Duodenal mucosa (tissue), 2 donors: ENCODE results near the gene PDLIM7.

Experiments used
- H3K27ac ChIP-seq: one replicate; pipeline ENCODE4 v1.7.0; 2013; ENCODE audit warnings: low read depth, low read length
- H3K27me3 ChIP-seq, 2 donors: one replicate each; pipeline ENCODE4 v1.7.0; 2013; ENCODE audit warnings: low read length in 2 of 2, control low read depth in 1 of 2; ENCODE audit not compliant: insufficient read depth in 2 of 2, control insufficient read depth in 1 of 2
- H3K36me3 ChIP-seq, 2 donors: one replicate each; pipeline ENCODE4 v1.7.0; 2013; ENCODE audit warnings: low read length in 2 of 2, control low read depth in 1 of 2; ENCODE audit not compliant: insufficient read depth in 2 of 2, control insufficient read depth in 1 of 2
- H3K4me1 ChIP-seq, 2 donors: one replicate each; pipeline ENCODE4 v1.7.0; 2013; ENCODE audit warnings: low read length in 2 of 2, control low read depth in 1 of 2; ENCODE audit not compliant: insufficient read depth in 2 of 2, control insufficient read depth in 1 of 2
- H3K4me3 ChIP-seq, 2 donors: one replicate each; pipeline ENCODE4 v1.7.0; 2013; ENCODE audit warnings: low read length in 2 of 2, low read depth in 1 of 2
- H3K9ac ChIP-seq, 2 donors: one replicate each; pipeline ENCODE4 v1.7.0; 2013; ENCODE audit warnings: low read length in 2 of 2, low read depth in 1 of 2
- H3K9me3 ChIP-seq, 2 donors: one replicate each; pipeline ENCODE4 v1.7.0; 2013; ENCODE audit warnings: low read length in 2 of 2, control low read depth in 1 of 2; ENCODE audit not compliant: control insufficient read depth in 1 of 2

Gene PDLIM7

DNA sequence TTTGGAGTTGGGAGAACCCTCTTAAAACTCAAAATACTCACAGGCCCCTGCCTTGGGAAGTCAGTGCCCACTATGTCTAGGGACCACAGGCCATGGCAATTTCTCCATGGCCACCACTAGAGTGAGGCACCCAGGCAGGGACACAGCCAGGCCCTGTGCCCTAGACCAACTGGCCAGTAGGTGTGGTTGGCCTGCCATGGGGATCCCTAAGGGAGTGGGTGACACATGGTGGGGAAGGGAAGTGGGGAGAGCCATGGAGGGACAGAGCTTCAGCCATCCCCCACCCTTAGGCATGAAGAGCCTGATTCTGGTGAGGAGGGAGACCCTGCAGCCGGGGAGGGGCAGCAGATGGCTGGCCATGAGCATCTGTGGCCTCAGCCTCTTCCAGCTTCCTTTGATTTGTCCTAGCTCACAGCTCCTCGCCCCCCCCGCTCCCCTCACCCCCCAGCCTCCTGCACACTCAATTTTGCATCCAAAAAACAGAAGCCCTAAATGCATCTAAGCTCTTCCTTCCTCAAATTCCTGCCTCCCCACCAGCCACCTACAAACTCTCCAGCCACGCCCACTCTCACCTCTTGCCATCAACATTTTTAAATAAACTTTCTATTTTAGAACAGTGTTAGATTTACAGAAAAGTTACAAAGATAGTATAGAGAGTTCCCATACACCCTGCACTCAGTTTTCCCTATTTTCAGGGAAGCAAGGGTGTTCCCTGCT, 22.4 kb downstream of the PDLIM7 start:
- no peak overlapping the region for H3K9ac ChIP-seq
- no peaks in the 10 kb centered on the region for H3K9me3 ChIP-seq
- no peak overlapping the region for H3K27ac ChIP-seq
- no peaks in the 10 kb centered on the region for H3K36me3 ChIP-seq
- no peak overlapping the region for H3K4me3 ChIP-seq
- no peaks in the 10 kb centered on the region for H3K27me3 ChIP-seq
- H3K4me1 ChIP-seq, result peaks cover 29 to 30% of the 10 kb centered on the region in 2 donors

GRCh38 chr5:177474002-177474476, 23.4 kb downstream of the PDLIM7 start:
- Histone ChIP-seq H3K9ac (no peak overlapping the region), H3K27me3 (no peaks in the 10 kb centered on the region), H3K27ac (no peak overlapping the region), H3K4me3 (no peak overlapping the region), H3K9me3 (no peaks in the 10 kb centered on the region), H3K36me3 (no peaks in the 10 kb centered on the region), H3K4me1 (peaks cover 20 to 21% of the 10 kb centered on the region in 2 donors)

GRCh38 chr5:177473443-177474001, 23.9 kb downstream of the PDLIM7 start, which contains the start of gene DBN1:
Gene DBN1 (minus strand): TSS chr5:177473634. CDS start chr5:177473521, 113 bp downstream.
- Histone ChIP-seq H3K27ac (no peak within 1 kb of the TSS), H3K27me3 (no peaks in the 10 kb centered on the region), H3K36me3 (no peaks in the 10 kb centered on the region), H3K9me3 (no peaks in the 10 kb centered on the region), H3K4me3 (peak within 1 kb of the TSS; percentile 56 to 62), H3K4me1 (peaks cover 15 to 17% of the 10 kb centered on the region in 2 donors), H3K9ac (peak within 1 kb of the TSS; percentile 32 to 38)

GRCh38 chr5:177472460-177473442, 24.7 kb downstream of the PDLIM7 start:
- H3K9ac ChIP-seq, result peak overlapping the region; percentile 32 to 38
- H3K4me1 ChIP-seq, result peaks cover 15 to 17% of the 10 kb centered on the region in 2 donors
- no peaks in the 10 kb centered on the region for H3K27me3 ChIP-seq
- H3K36me3 ChIP-seq, result no peaks in the 10 kb centered on the region
- no peaks in the 10 kb centered on the region for H3K9me3 ChIP-seq
- H3K4me3 ChIP-seq, result peak overlapping the region; percentile 56 to 62
- no peak overlapping the region for H3K27ac ChIP-seq

DNA sequence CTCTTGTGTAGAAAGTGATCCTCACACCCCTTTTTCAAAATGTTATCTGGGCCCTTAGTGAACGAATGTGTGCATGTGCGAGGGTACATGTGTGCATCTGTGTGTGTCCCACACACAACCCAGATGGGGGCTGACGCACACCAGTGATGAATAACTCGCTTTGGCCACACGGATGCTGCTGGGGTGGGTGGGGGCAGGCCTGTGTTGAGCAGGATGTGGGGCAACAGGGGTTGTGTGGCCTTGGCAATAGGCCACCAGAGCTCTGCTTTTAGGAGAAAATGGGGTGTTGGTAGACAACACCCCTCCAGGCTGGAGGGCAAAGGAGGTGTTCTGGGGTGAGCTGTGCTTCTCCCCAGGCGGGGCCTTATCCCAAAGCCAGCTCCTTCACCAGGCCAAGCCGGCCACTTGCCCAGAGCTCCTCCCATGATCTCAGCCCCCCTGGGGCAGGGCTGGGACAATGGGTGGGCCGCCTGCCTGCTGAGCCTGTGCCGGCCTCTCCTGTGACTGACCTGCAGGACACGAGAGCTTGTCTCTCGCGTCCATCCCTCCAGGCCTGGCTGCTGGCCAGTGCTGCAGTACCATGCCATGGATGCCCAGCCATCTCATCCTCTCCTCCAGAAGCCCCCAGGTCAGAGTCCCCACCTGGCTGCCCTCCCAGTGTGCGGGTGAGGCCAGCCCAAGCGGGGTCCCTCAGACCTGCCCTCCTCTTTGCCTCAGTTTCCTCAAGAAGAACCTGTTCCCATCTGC, 25.6 kb downstream of the PDLIM7 start:
- Histone ChIP-seq H3K4me1 (peaks cover 15 to 17% of the 10 kb centered on the region in 2 donors), H3K9ac (peak overlapping the region; percentile 32 to 38), H3K27ac (no peak overlapping the region), H3K4me3 (peak overlapping the region; percentile 56 to 62), H3K27me3 (no peaks in the 10 kb centered on the region), H3K36me3 (no peaks in the 10 kb centered on the region), H3K9me3 (no peaks in the 10 kb centered on the region)

- Histone ChIP-seq H3K27me3 (no peaks in the 10 kb centered on the region), H3K4me1 (peaks cover 15 to 17% of the 10 kb centered on the region in 2 donors), H3K36me3 (no peaks in the 10 kb centered on the region), H3K9me3 (no peaks in the 10 kb centered on the region), H3K9ac (no peak overlapping the region), H3K4me3 (no peak overlapping the region), H3K27ac (no peak overlapping the region)
Observed at GRCh38 chr5:177470759-177471536, 26.5 kb downstream of the PDLIM7 start.

DNA sequence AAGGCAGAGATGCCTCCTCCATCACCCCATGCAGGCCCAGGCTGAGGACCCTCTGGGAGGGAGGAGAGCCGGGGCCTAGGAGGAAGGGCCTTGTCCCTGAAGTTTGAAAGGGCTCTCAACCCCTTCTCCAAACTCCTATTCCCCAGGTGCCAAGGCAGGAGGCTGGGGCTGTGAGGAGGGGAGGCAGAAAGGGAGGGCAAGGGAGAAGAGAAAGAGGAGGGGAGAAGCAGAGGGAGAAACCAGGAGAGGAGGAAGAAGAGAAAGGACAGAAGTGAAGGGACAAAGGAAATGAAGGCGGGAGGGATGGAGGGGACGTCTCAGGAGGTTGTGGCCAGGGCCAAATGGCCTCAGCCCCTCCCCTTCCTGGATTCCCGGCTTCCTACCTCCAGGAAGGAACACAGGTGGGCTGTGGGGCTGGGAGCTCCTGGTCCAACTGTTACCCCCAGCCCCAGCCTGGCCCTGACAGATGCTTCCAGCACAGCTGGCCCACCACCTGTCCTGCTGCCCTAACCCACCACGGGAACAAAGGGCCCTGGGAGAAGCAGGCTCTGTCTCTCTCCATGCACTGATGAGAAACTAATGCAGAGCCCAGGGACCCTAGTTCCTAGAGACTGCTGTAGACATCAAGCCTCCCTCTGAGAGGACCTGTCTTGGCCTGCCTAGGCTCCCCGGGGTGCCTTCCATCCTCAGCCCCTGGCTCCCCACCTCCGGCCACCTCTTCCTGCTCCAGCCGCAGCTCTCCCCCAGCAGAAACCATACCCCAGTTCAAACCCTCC, 27.5 kb downstream of the PDLIM7 start:
- Histone ChIP-seq H3K9me3 (no peaks in the 10 kb centered on the region), H3K27ac (no peak overlapping the region), H3K27me3 (no peaks in the 10 kb centered on the region), H3K4me1 (peaks cover 15 to 17% of the 10 kb centered on the region in 2 donors), H3K4me3 (no peak overlapping the region), H3K36me3 (no peaks in the 10 kb centered on the region), H3K9ac (no peak overlapping the region)

GRCh38 chr5:177468685-177469628, 28.4 kb downstream of the PDLIM7 start:
- Histone ChIP-seq H3K9ac (no peak overlapping the region), H3K4me3 (no peak overlapping the region), H3K36me3 (no peaks in the 10 kb centered on the region), H3K9me3 (no peaks in the 10 kb centered on the region), H3K4me1 (peaks cover 15 to 17% of the 10 kb centered on the region in 2 donors), H3K27me3 (no peaks in the 10 kb centered on the region), H3K27ac (no peak overlapping the region)
